ENCODE results near the gene TRPC4AP. TPM values are rescaled to one million over a fixed set of nuclear protein-coding genes. Genes with fewer than 3 reads are reported as not detected.
"Not testable (repeated sequence)": the region's sequence is repeated elsewhere in the genome, so short reads cannot be mapped to it uniquely, and the experiment has no call there.

Gene TRPC4AP
- total RNA-seq, 4 donors from 2014 or later: 58.4 to 67.4 (median 63.5) TPM

- ATAC-seq (no peak), DNase-seq (no peak)
- no peak overlapping the region for H3K4me3 ChIP-seq
- intact Hi-C loops (cut with DNase I; ENCODE audit: low total_unique reads): no loop called here
- peaks cover 34 to 53% of the 10 kb centered on the region in 2 donors for H3K4me1 ChIP-seq
- no peaks in the 10 kb centered on the region for H3K27me3 ChIP-seq
- H3K9me3 ChIP-seq: no peaks in the 10 kb centered on the region
- TF ChIP-seq POLR2A (IDR thresholded peaks at IDR 0.05) (no peak), CTCF (IDR thresholded peaks at IDR 0.05 in 4 of 5, conservative IDR thresholded peaks at IDR 0.05 in 1 of 5) (no peak)
- peak overlapping the region; percentile 73 to 99 (median 84) for H3K27ac ChIP-seq
- in situ Hi-C loops (cut with MboI; ENCODE audit: low sequenced_read_pairs in 4 of 4): loop anchor here in 1 of 4 donors (25.0 kb wide), 1 partner anchor 225 kb away; the partner anchor contains the start of gene GGT7
- H3K36me3 ChIP-seq: peaks cover 0 to 9% of the 10 kb centered on the region in 2 donors
Measured at GRCh38 chr20:35087355-35087754, 5.3 kb downstream of the TRPC4AP start.

GRCh38 chr20:35085477-35086225 lies 7.0 kb downstream of the TRPC4AP start:
- Histone ChIP-seq H3K36me3 (peaks cover 0 to 9% of the 10 kb centered on the region in 2 donors), H3K27me3 (no peaks in the 10 kb centered on the region), H3K4me1 (peaks cover 29 to 57% of the 10 kb centered on the region in 2 donors), H3K4me3 (no peak overlapping the region), H3K27ac (peak overlapping the region; percentile 3 to 38 (median 7)), H3K9me3 (no peaks in the 10 kb centered on the region)
- in situ Hi-C loops (cut with MboI; ENCODE audit: low sequenced_read_pairs in 4 of 4): loop anchor here in 1 of 4 donors (25.0 kb wide), 1 partner anchor 223 kb away; the partner anchor contains the start of gene GGT7
- DNase-seq (no peak), ATAC-seq (no peak)
- intact Hi-C loops (cut with DNase I; ENCODE audit: low total_unique reads): no loop called here
- TF ChIP-seq POLR2A (IDR thresholded peaks at IDR 0.05): no peak
- TF ChIP-seq CTCF (IDR thresholded peaks at IDR 0.05 in 4 of 5, conservative IDR thresholded peaks at IDR 0.05 in 1 of 5): no peak

- no peak for ATAC-seq
- intact Hi-C loops (cut with DNase I; ENCODE audit: low total_unique reads): no loop called here
- no peak overlapping the region for H3K4me3 ChIP-seq
- TF ChIP-seq CTCF (IDR thresholded peaks at IDR 0.05 in 4 of 5, conservative IDR thresholded peaks at IDR 0.05 in 1 of 5) (no peak), POLR2A (IDR thresholded peaks at IDR 0.05) (no peak)
- H3K4me1 ChIP-seq: peaks cover 32 to 63% of the 10 kb centered on the region in 2 donors
- no peaks in the 10 kb centered on the region for H3K27me3 ChIP-seq
- H3K36me3 ChIP-seq: peaks cover 0 to 9% of the 10 kb centered on the region in 2 donors
- H3K9me3 ChIP-seq: no peaks in the 10 kb centered on the region
- no peak for DNase-seq
- in situ Hi-C loops (cut with MboI; ENCODE audit: low sequenced_read_pairs in 4 of 4): loop anchor here in 1 of 4 donors (25.0 kb wide), 1 partner anchor 223 kb away; the partner anchor contains the start of gene GGT7
- peak overlapping the region; percentile 3 to 38 (median 7) for H3K27ac ChIP-seq
Measured at GRCh38 chr20:35084998-35085397, 7.6 kb downstream of the TRPC4AP start.

- H3K9me3 ChIP-seq; H3K27me3 ChIP-seq; DNase-seq; H3K4me3 ChIP-seq; ATAC-seq; intact Hi-C loops (cut with DNase I; ENCODE audit: low total_unique reads): not testable (repeated sequence)
- Histone ChIP-seq H3K36me3 (peaks cover 0 to 18% of the 10 kb centered on the region in 2 donors), H3K4me1 (peaks cover 10 to 46% of the 10 kb centered on the region in 2 donors), H3K27ac (peak overlapping the region in 1 of 4 donors; percentile 3)
- in situ Hi-C loops (cut with MboI; ENCODE audit: low sequenced_read_pairs in 4 of 4): loop anchor here in 1 of 4 donors (25.0 kb wide), 1 partner anchor 218 kb away; the partner anchor contains the start of gene GGT7
Measured at GRCh38 chr20:35080348-35080642, 12.3 kb downstream of the TRPC4AP start.

Measured in gastrocnemius medialis (tissue), 4 donors.